HepG2 (cell line): ENCODE data around the gene CACNA1G. TPM values are rescaled to one million over a fixed set of nuclear protein-coding genes. Genes with fewer than 3 reads are reported as not detected.
A peak's percentile ranks its signal among the peaks of the same experiment; 100 is the strongest.

ENCODE experiments used
- ERF ChIP-seq: IDR thresholded peaks from 2 replicates; pipeline ENCODE4 v1.6.1; 2018; ENCODE audit warnings: missing biosample characterization, missing genetic modification reagents
- HMG20B ChIP-seq: conservative IDR thresholded peaks from 2 replicates; pipeline ENCODE4 v1.6.1; 2016; ENCODE audit warnings: missing genetic modification reagents, missing compliant biosample characterization
- HMGXB4 ChIP-seq, 2 experiments: sonication (generic) in 1 of 2; formaldehyde crosslinking in 1 of 2; IDR thresholded peaks; 2 replicates each; pipeline versions ENCODE4 v1.4.0 to v1.6.1; 2018 to 2020; ENCODE audit warnings: missing genetic modification reagents in 2 of 2, borderline replicate concordance in 1 of 2, low read depth in 1 of 2, mild to moderate bottlenecking in 1 of 2, missing biosample characterization in 1 of 2
- HNRNPLL ChIP-seq: fragments of 200-400 bp; formaldehyde crosslinking; IDR thresholded peaks from 2 replicates; pipeline ENCODE4 v1.6.1; 2017; ENCODE audit warnings: mild to moderate bottlenecking, low read depth, low read length; ENCODE audit not compliant: poor library complexity, severe bottlenecking
- PLSCR1 ChIP-seq: sonication (generic); formaldehyde crosslinking; IDR thresholded peaks from 2 replicates; pipeline ENCODE4 v1.5.0; 2020; ENCODE audit warnings: missing genetic modification reagents, mild to moderate bottlenecking, borderline replicate concordance
- POGK ChIP-seq: sonication (generic); formaldehyde crosslinking; conservative IDR thresholded peaks from 2 replicates; pipeline ENCODE4 v1.8.0; 2022; ENCODE audit warnings: mild to moderate bottlenecking, moderate library complexity, missing genetic modification reagents
- YEATS2 ChIP-seq: sonication (generic); formaldehyde crosslinking; IDR thresholded peaks from 2 replicates; pipeline ENCODE4 v1.4.0; 2020; ENCODE audit warnings: missing genetic modification reagents, borderline replicate concordance
- ZBTB42 ChIP-seq: sonication (generic); formaldehyde crosslinking; IDR thresholded peaks from 2 replicates; pipeline ENCODE4 v1.5.0; 2020; ENCODE audit warnings: mild to moderate bottlenecking, missing genetic modification reagents
- ZNF33B ChIP-seq: sonication (generic); formaldehyde crosslinking; IDR thresholded peaks from 2 replicates; pipeline ENCODE4 v1.5.1; 2020; ENCODE audit warnings: mild to moderate bottlenecking, missing genetic modification reagents
- ZNF572 ChIP-seq: sonication (generic); formaldehyde crosslinking; IDR thresholded peaks from 2 replicates; pipeline ENCODE4 v1.5.1; 2020; ENCODE audit warnings: mild to moderate bottlenecking, missing genetic modification reagents
- ZNF644 ChIP-seq: IDR thresholded peaks from 2 replicates; pipeline ENCODE4 v1.6.1; 2016; ENCODE audit warnings: low read depth
- ZNF792 ChIP-seq: IDR thresholded peaks from 2 replicates; pipeline ENCODE4 v1.6.1; 2016
- polyA plus RNA-seq, 8 experiments: library from polyadenylated mRNA; depleted of rRNA in 3 of 8; stranded (reverse) in 7 of 8; unstranded in 1 of 8; fragments of >200 nt; fragmentation: Illumina TruSeq in 4 of 8; extraction: Trizol in 4 of 8; gene quantifications; 2 replicates each; pipeline versions ENCODE4 v1.2.1 to v1.2.3, GENCODE V29; 2011 to 2016; ENCODE audit warnings: low read depth in 4 of 8, missing spikeins in 1 of 8, mixed read lengths in 1 of 8; ENCODE audit not compliant: insufficient read depth in 1 of 8
- total RNA-seq, 5 experiments: library from RNA; depleted of rRNA; stranded (reverse); fragments of >200 nt; fragmentation: Illumina TruSeq; extraction: Trizol; gene quantifications; 2 replicates each; pipeline ENCODE4 v1.2.3, GENCODE V29; 2016; ENCODE audit warnings: low read depth in 1 of 5
- TF ChIP-seq, protein P1 (sequence below): sonication (generic); formaldehyde crosslinking; IDR thresholded peaks from 2 replicates; pipeline ENCODE4 v1.5.0; 2020; ENCODE audit warnings: missing genetic modification reagents
- TF ChIP-seq, protein P2 (sequence below): sonication (generic); formaldehyde crosslinking; IDR thresholded peaks from 2 replicates; pipeline ENCODE4 v1.5.0; 2020; ENCODE audit warnings: mild to moderate bottlenecking, missing genetic modification reagents

Gene CACNA1G
- total and polyA plus RNA-seq, 2 of the 13 experiments (the other 11 are each of a cell fraction or from before 2014, with no cell fraction given), result 0.02 TPM; not detected in 1

GRCh38 chr17:50626037-50626574 is 65.6 kb downstream of the CACNA1G start (continued):
- TF ChIP-seq HMGXB4 (CRISPR knock-in tag; IDR thresholded peaks at IDR 0.05; ENCODE audit: borderline replicate concordance in 1 of 2, low read depth in 1 of 2), result peak; percentile 91 to 97
- 0 out of 2 replicates have a peak, but pooled peaks have one; percentile 16 for TF ChIP-seq HMG20B (CRISPR knock-in tag)
- TF ChIP-seq, protein P1, sequence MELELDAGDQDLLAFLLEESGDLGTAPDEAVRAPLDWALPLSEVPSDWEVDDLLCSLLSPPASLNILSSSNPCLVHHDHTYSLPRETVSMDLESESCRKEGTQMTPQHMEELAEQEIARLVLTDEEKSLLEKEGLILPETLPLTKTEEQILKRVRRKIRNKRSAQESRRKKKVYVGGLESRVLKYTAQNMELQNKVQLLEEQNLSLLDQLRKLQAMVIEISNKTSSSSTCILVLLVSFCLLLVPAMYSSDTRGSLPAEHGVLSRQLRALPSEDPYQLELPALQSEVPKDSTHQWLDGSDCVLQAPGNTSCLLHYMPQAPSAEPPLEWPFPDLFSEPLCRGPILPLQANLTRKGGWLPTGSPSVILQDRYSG (CRISPR knock-in tag), result no peak
- TF ChIP-seq ZNF792, result 0 out of 2 replicates have a peak, but pooled peaks have one; percentile 52
- TF ChIP-seq YEATS2 (CRISPR knock-in tag), result peak; percentile 52; the same call in 1 of the 2 replicates
- peak; percentile 67; the same call in 1 of the 2 replicates for TF ChIP-seq POGK (CRISPR knock-in tag)
- peak; percentile 47; the same call in 1 of the 2 replicates for TF ChIP-seq ZNF572
- peak; percentile 69 for TF ChIP-seq ERF (CRISPR knock-in tag)
- TF ChIP-seq ZNF33B (CRISPR knock-in tag), result 0 out of 2 replicates have a peak, but pooled peaks have one; percentile 29
- 0 out of 2 replicates have a peak, but pooled peaks have one; percentile 29 for TF ChIP-seq ZNF644
- TF ChIP-seq PLSCR1 (CRISPR knock-in tag), result no peak
- peak; percentile 35; the same call in 1 of the 2 replicates for TF ChIP-seq ZBTB42 (CRISPR knock-in tag)
- TF ChIP-seq, protein P2, sequence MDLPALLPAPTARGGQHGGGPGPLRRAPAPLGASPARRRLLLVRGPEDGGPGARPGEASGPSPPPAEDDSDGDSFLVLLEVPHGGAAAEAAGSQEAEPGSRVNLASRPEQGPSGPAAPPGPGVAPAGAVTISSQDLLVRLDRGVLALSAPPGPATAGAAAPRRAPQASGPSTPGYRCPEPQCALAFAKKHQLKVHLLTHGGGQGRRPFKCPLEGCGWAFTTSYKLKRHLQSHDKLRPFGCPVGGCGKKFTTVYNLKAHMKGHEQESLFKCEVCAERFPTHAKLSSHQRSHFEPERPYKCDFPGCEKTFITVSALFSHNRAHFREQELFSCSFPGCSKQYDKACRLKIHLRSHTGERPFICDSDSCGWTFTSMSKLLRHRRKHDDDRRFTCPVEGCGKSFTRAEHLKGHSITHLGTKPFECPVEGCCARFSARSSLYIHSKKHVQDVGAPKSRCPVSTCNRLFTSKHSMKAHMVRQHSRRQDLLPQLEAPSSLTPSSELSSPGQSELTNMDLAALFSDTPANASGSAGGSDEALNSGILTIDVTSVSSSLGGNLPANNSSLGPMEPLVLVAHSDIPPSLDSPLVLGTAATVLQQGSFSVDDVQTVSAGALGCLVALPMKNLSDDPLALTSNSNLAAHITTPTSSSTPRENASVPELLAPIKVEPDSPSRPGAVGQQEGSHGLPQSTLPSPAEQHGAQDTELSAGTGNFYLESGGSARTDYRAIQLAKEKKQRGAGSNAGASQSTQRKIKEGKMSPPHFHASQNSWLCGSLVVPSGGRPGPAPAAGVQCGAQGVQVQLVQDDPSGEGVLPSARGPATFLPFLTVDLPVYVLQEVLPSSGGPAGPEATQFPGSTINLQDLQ, result no peak
- TF ChIP-seq HNRNPLL, result peak; percentile 53
